ENCODE data around the gene ADGRG1.
"Not testable (repeated sequence)": the region's sequence is repeated elsewhere in the genome, so short reads cannot be mapped to it uniquely, and the experiment has no call there.

Gene ADGRG1

DNA sequence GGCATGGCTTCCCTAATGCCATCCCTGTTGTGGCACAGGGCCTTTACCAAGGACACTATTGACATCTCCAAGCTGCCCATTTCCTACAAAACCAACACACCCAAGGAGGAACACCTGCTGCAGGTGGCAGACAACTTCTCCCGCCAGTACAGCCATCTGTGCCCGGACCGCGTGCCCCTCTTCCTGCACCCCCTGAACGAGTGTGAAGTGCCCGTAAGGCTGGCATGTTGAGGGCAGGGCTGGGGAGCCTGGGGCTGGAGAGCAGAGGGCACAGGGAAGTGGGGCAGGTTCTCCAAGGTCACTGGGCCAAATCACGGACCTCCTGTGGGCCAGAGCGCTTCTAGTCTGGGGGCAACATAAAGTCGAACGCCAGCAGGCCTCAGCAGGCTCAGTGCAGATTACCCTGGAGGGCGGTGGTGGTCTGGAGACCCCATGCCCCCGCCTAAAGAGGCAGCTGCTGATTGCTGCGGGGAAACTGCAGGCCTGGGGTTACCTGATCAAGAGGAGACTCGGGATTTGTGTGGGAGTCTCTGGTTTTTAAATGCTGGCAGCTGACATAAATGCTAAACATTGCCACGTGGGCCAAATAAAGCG is 70.5 kb downstream of the ADGRG1 start:
- no peak for DNase-seq (ENCODE audit: low read depth in 2 of 2)

DNA sequence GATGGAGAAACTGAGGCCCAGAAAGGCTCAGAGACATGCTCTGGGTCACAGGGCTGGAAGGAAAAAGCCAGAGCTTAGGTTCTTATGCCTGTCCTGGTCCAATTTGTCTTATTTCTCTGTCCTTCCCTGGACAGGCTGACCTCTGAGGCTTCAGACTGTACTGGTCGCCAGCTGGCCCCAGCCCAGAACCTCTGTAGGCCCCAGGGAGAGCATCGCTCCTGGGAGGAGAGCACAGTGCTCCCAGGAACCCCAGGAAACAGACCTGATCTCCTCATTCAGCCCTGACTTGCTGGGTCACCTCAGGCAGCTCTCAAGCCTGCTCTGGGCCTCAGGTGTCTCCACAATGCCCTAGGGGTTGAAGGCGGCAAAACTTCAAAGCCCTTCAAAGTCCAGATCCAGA is 71.1 kb downstream of the ADGRG1 start:
- no peak for DNase-seq (ENCODE audit: low read depth in 2 of 2)

GRCh38 chr16:57699899-57700298 is 71.5 kb downstream of the ADGRG1 start:
- no peak for DNase-seq (ENCODE audit: low read depth in 2 of 2)

- no peak for DNase-seq (ENCODE audit: low read depth in 2 of 2)
Measured at GRCh38 chr16:57700781-57701551, 72.5 kb downstream of the ADGRG1 start.

GRCh38 chr16:57701759-57702371 is 73.4 kb downstream of the ADGRG1 start:
- DNase-seq (ENCODE audit: low read depth in 2 of 2) = no peak

DNA sequence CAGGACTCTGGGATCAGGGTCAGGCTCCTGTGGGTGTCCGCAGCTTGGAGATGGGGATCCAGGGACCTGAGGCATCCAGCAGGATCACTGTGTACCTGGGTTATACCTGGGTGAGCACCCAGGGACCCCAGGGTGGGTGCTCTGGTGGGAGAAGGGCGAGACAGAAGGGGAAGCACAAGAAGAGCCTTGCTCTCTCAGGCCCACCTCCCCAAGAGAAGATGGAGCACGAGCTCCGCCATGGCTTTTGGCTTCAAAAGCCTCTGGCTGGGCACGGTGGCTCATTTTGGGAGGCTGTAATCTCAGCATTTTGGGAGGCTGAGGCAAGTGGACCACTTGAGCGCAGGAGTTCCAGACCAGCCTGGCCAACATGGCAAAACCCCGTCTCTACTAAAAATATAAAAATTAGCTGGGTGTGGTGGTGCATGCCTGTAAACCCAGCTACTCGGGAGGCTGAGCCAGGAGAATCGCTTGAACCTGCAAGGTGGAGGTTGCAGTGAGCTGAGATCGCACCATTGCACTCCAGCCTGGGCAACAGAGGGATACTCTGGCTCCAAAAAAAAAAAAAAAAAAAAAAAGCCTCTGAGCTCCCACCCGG is 75.1 kb downstream of the ADGRG1 start:
- no peak for DNase-seq (ENCODE audit: low read depth in 2 of 2)

GRCh38 chr16:57704011-57704904 is 75.8 kb downstream of the ADGRG1 start:
- DNase-seq (ENCODE audit: low read depth in 2 of 2) = no peak

GRCh38 chr16:57704905-57705852 is 76.7 kb downstream of the ADGRG1 start:
- no peak for DNase-seq (ENCODE audit: low read depth in 2 of 2)

GRCh38 chr16:57706717-57707116 is 78.3 kb downstream of the ADGRG1 start:
- DNase-seq (ENCODE audit: low read depth in 2 of 2) = no peak

DNA sequence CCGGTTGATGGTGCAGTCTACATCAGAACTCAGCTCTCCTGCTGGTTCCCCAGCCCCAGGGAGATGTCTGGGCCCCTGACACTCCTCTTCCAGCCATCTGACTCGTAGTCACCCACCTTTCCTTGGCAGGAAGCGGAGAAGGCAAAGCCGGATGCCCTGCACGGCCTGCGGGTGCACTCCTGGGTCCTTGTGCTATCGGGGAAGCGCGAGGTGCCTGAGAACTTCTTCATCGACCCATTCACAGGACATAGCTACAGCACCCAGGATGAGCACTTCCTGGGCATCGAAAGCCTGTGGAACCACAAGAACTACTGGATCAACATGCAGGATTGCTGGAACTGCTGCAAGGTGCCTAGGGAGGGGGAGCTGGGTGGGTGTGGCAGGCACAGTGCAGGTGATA is 78.9 kb downstream of the ADGRG1 start:
- DNase-seq (ENCODE audit: low read depth in 2 of 2) = no peak

GRCh38 chr16:57708168-57708567 is 79.7 kb downstream of the ADGRG1 start:
- no peak for DNase-seq (ENCODE audit: low read depth in 2 of 2)

DNA sequence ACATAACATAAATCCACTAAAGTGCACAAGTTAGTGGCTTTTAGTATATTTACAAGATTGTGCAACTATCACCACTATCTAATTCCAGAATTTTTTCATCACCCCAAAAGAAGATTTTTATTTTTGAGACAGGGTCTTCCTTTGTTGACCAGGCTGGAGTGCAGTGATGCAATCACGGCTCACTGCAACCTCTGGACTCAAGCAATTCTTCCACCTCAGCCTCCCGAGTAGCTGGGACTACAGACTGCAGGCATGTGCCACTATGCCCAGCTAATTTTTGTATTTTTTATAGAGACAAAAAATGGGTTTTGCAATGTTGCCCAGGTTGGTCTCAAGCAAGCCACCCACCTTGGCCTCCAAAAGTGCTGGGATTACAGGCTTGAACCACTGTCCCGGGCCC is 81.2 kb downstream of the ADGRG1 start:
- no peak for DNase-seq (ENCODE audit: low read depth in 2 of 2)

- DNase-seq (ENCODE audit: low read depth in 2 of 2) = no peak
Measured at GRCh38 chr16:57711346-57711745, 82.9 kb downstream of the ADGRG1 start.

DNA sequence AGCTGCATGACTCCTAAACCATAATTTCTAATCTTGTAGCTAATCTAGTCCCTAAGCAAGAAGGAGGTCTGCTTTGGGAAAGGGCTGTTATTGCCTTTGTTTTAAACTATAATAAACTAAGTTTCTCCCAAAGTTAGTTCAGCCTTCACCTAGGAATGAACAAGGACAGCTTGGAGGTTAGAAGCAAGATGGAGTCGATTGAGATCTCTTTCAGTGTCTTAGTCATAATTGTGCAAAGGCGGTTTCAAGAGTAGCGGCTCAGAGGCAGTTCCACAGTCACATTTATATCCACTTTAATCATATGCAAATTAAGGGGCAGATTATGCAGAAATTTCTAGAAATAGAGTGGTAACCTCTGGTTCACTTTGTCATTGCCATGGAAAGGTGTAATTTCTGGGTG is 83.6 kb downstream of the ADGRG1 start:
- no peak for DNase-seq (ENCODE audit: low read depth in 2 of 2)

DNA sequence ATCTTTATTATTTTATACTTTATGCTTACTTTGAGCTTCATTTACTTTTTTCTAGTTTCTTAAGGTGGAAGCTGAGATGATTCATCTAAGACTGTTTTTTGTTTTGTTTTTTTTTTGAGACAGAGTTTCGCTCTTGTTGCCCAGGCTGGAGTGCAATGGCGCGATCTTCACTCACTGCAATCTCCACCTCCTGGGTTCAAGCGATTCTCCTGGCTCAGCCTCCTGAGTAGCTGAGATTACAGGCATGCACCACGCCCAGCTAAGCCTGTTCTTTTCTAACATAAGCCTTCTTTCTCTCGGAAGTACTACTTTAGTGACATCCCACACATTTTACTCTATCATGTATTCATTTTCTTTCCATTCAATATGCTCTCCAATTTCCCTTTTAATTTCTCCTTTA is 84.1 kb downstream of the ADGRG1 start:
- not testable (repeated sequence) for DNase-seq (ENCODE audit: low read depth in 2 of 2)

DNA sequence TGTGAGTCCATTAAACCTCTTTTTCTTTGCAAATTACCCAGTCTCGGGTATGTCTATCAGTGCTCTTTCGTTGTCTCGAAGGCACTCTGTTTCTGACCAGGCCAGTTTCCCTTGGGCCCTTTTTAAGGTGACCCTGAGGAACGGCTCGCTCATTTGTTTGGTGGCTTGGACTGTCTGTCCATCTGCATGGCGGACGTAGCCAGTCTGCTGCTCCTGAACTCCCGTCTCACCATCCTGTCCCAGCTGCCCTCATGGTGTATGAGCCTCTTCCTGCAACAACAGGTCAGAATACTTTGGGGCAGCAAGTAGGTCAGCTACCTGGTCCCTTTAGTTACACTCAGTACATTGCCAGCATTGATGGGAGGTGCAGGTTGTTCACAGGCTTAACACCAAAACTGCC is 85.2 kb downstream of the ADGRG1 start:
- DNase-seq (ENCODE audit: low read depth in 2 of 2) = no peak

GRCh38 chr16:57714047-57714446 is 85.6 kb downstream of the ADGRG1 start:
- DNase-seq (ENCODE audit: low read depth in 2 of 2) = no peak

All from stimulated activated CD4-positive, alpha-beta T cell treated with anti-CD3 and anti-CD28 coated beads, Interleukin-1b, Interleukin-23, amount 100 ng/mL, for 4 hours (primary cell).